IMR-90 (cell line): ENCODE data around the gene SUPT20HL2. TPM values are rescaled to one million over a fixed set of nuclear protein-coding genes. Genes with fewer than 3 reads are reported as not detected.

Experiments used
- ATAC-seq: fragments of 200-7000 bp; cut with Tn5 transposase; 2 replicates; pipeline ENCODE4 v1.9.1; 2020; ENCODE audit warnings: low read depth, mild to moderate bottlenecking, moderate library complexity
- BruUV-seq: library from RNA; stranded (reverse); fragments of 400-500 nt; replicated peaks from 2 replicates; lab custom pipeline; 2021; lab: Mats Ljungman, UMichigan
- CTCF ChIA-PET: fragments of 300-600 bp; formaldehyde crosslinking; extraction: SDS; loops from one replicate; lab custom pipeline; 2021; ENCODE audit warnings: antibody characterized with exemption; lab: Yijun Ruan, JAX
- POLR2A ChIA-PET: fragments of 300-600 bp; sonication (Branson Sonifier 250); formaldehyde crosslinking; loops from one replicate; lab custom pipeline; 2022; ENCODE audit warnings: antibody characterized with exemption; ENCODE audit not compliant: unreplicated experiment; lab: Charles Lee
- DNase-seq: peaks from one replicate; pipeline ENCODE4 v3.0.0; 2013
- H2AFZ ChIP-seq: replicated peaks from 2 replicates; pipeline ENCODE3; 2013; ENCODE audit warnings: low read length, mild to moderate bottlenecking; ENCODE audit not compliant: poor library complexity
- H2AK5ac ChIP-seq: 2 replicates; pipeline ENCODE4 v1.6.1; 2013; ENCODE audit warnings: low read depth, low read length, inconsistent platforms
- H2AK9ac ChIP-seq: replicated peaks from 2 replicates; pipeline ENCODE3; 2013; ENCODE audit warnings: mild to moderate bottlenecking, low read depth, low read length, moderate library complexity; ENCODE audit not compliant: poor library complexity
- H2BK120ac ChIP-seq: 2 replicates; pipeline ENCODE4 v1.6.1; 2013; ENCODE audit warnings: low read depth, low read length, inconsistent platforms
- H2BK15ac ChIP-seq: 3 replicates; pipeline ENCODE4 v1.6.1; 2013; ENCODE audit warnings: low read depth, low read length, inconsistent platforms
- H2BK20ac ChIP-seq: 2 replicates; pipeline ENCODE4 v1.6.1; 2013; ENCODE audit warnings: low read depth, mild to moderate bottlenecking, inconsistent platforms, low read length, moderate library complexity
- H2BK5ac ChIP-seq: 2 replicates; pipeline ENCODE4 v1.6.1; 2013; ENCODE audit warnings: mild to moderate bottlenecking, low read depth, low read length, inconsistent platforms; ENCODE audit not compliant: poor library complexity, severe bottlenecking
- H3K14ac ChIP-seq: replicated peaks from 2 replicates; pipeline ENCODE4 v1.6.1; 2013; ENCODE audit warnings: low read depth, low read length, inconsistent platforms
- H3K18ac ChIP-seq: 2 replicates; pipeline ENCODE4 v1.6.1; 2013; ENCODE audit warnings: low read depth, low read length, control low read depth
- H3K23ac ChIP-seq: 2 replicates; pipeline ENCODE4 v1.6.1; 2013; ENCODE audit warnings: low read depth, low read length, inconsistent platforms
- H3K27ac ChIP-seq: 2 replicates; pipeline ENCODE4 v1.5.1; 2013; ENCODE audit warnings: mild to moderate bottlenecking, control low read depth, low read length; ENCODE audit not compliant: insufficient read depth
- H3K27me3 ChIP-seq: 2 replicates; pipeline ENCODE4 v1.6.1; 2013; ENCODE audit warnings: low read length; ENCODE audit not compliant: control insufficient read depth, insufficient read depth
- H3K36me3 ChIP-seq: 2 replicates; pipeline ENCODE4 v1.6.1; 2013; ENCODE audit warnings: low read length, mixed read lengths; ENCODE audit not compliant: control insufficient read depth, insufficient read depth
- H3K4ac ChIP-seq: 2 replicates; pipeline ENCODE4 v1.6.1; 2013; ENCODE audit warnings: low read depth, low read length, inconsistent platforms
- H3K4me1 ChIP-seq: 2 replicates; pipeline ENCODE4 v1.6.1; 2013; ENCODE audit warnings: low read length, mixed read lengths; ENCODE audit not compliant: control insufficient read depth, insufficient read depth
- H3K4me2 ChIP-seq: 2 replicates; pipeline ENCODE4 v1.6.1; 2013; ENCODE audit warnings: low read depth, mild to moderate bottlenecking, control low read depth, low read length, moderate library complexity
- H3K4me3 ChIP-seq: 2 replicates; pipeline ENCODE4 v1.5.1; 2013; ENCODE audit warnings: low read depth, mild to moderate bottlenecking, control low read depth, low read length, moderate library complexity; ENCODE audit not compliant: insufficient read depth
- H3K56ac ChIP-seq: 2 replicates; pipeline ENCODE4 v1.6.1; 2013; ENCODE audit warnings: low read length, inconsistent platforms; ENCODE audit not compliant: insufficient read depth; ENCODE audit errors: extremely low read depth
- H3K79me1 ChIP-seq, 2 experiments: 2 replicates each; pipeline ENCODE4 v1.6.1; 2013; ENCODE audit warnings: low read length in 2 of 2, inconsistent platforms in 1 of 2, low read depth in 1 of 2
- H3K9ac ChIP-seq: 2 replicates; pipeline ENCODE4 v1.6.1; 2013; ENCODE audit warnings: low read depth, low read length, control low read depth
- H3K9me1 ChIP-seq: 2 replicates; pipeline ENCODE4 v1.6.1; 2013; ENCODE audit warnings: low read length, inconsistent platforms; ENCODE audit not compliant: insufficient read depth
- H3K9me3 ChIP-seq: 2 replicates; pipeline ENCODE4 v1.6.1; 2013; ENCODE audit warnings: low read length; ENCODE audit not compliant: control insufficient read depth, insufficient read depth
- H4K20me1 ChIP-seq: 2 replicates; pipeline ENCODE4 v1.6.1; 2013; ENCODE audit warnings: low read length, inconsistent platforms; ENCODE audit not compliant: insufficient read depth
- H4K5ac ChIP-seq: 2 replicates; pipeline ENCODE4 v1.6.1; 2013; ENCODE audit warnings: mild to moderate bottlenecking, low read depth, low read length, control low read depth
- H4K8ac ChIP-seq, 2 experiments: 2 replicates each; pipeline ENCODE4 v1.6.1; 2013; ENCODE audit warnings: low read depth in 2 of 2, low read length in 2 of 2, control low read depth in 1 of 2, inconsistent platforms in 1 of 2
- H4K91ac ChIP-seq: 2 replicates; pipeline ENCODE4 v1.6.1; 2013; ENCODE audit warnings: low read depth, low read length, inconsistent platforms; ENCODE audit not compliant: insufficient read depth
- BHLHE40 ChIP-seq: fragments of 150-350 bp; IDR thresholded peaks from 2 replicates; pipeline ENCODE4 v1.6.1; 2016; ENCODE audit warnings: mild to moderate bottlenecking, low read depth, low read length
- ELK1 ChIP-seq: fragments of 150-350 bp; IDR thresholded peaks from 2 replicates; pipeline ENCODE4 v1.6.1; 2016; ENCODE audit warnings: low read depth, mild to moderate bottlenecking, low read length, moderate library complexity, borderline replicate concordance
- MAFK ChIP-seq: IDR thresholded peaks from 2 replicates; pipeline ENCODE4 v1.6.1; 2012; ENCODE audit warnings: low read depth, low read length, improper control_type of control experiment
- SMC3 ChIP-seq: fragments of 150-350 bp; IDR thresholded peaks from 2 replicates; pipeline ENCODE4 v1.6.1; 2016; ENCODE audit warnings: low read depth, mild to moderate bottlenecking, antibody characterized with exemption, low read length, moderate library complexity
- WGBS, 2 experiments: methylation state at CpG; one replicate each; pipeline versions ENCODE4 v1.1.5 to v1.1.7; 2013; ENCODE audit warnings: missing lambda C conversion rate in 2 of 2; ENCODE audit not compliant: insufficient read length in 1 of 2; ENCODE audit errors: extremely low coverage in 2 of 2; 5-methylcytosine and 5-hydroxymethylcytosine counted together
- dilution Hi-C: fragments of 300-500 bp; cut with HindIII; formaldehyde crosslinking; loops from one replicate; pipeline ENCODE4 v1.14.3; 2018; ENCODE audit warnings: low sequenced_read_pairs; ENCODE audit not compliant: unreplicated experiment
- in situ Hi-C: fragments of 300-500 bp; cut with MboI; formaldehyde crosslinking; loops from 3 replicates; pipeline ENCODE4 v1.14.3; 2019; ENCODE audit warnings: low sequenced_read_pairs, inconsistent platforms, mixed read lengths
- intact Hi-C: fragments of 100-400 bp; cut with micrococcal nuclease; formaldehyde crosslinking; loops from 2 replicates; pipeline ENCODE4 v1.10.0; 2022
- polyA plus RNA-seq, 3 experiments: library from polyadenylated mRNA; depleted of rRNA; stranded (reverse); fragments of >200 nt; gene quantifications; 2 replicates each; pipeline ENCODE4 v1.2.3, GENCODE V29; 2012; ENCODE audit warnings: low replicate concordance in 1 of 3
- total RNA-seq: library from RNA; depleted of rRNA; stranded (reverse); fragments of >200 nt; gene quantifications from 2 replicates; pipeline ENCODE4 v1.2.3, GENCODE V29; 2012

Gene SUPT20HL2
- total and polyA plus RNA-seq, 2 of the 4 experiments (the other 2 are of a cell fraction): not detected

GRCh38 chrX:24333371-24333770, 19.5 kb upstream of the SUPT20HL2 start:
- H2AK9ac ChIP-seq: no peak overlapping the region
- H3K4ac ChIP-seq: no peak overlapping the region
- DNase-seq (no peak), ATAC-seq (no peak)
- no peak for TF ChIP-seq SMC3
- no peak for TF ChIP-seq MAFK
- no peak for TF ChIP-seq ELK1
- TF ChIP-seq BHLHE40: no peak
- H2BK20ac ChIP-seq: no peak overlapping the region
- no peak overlapping the region for H3K4me3 ChIP-seq
- no peaks in the 10 kb centered on the region for H3K79me1 ChIP-seq
- ChIA-PET POLR2A (no interaction called here), CTCF (interaction anchor here (0.6 to 0.7 kb wide), 2 partner anchors 14 to 226 kb away, joined by 3 read pairs; no protein-coding TSS in a partner anchor)
- no peak overlapping the region for H4K5ac ChIP-seq
- H2BK5ac ChIP-seq: no peak overlapping the region
- H4K8ac ChIP-seq: no peak overlapping the region
- no peak overlapping the region for H2BK15ac ChIP-seq
- H3K9me1 ChIP-seq: no peaks in the 10 kb centered on the region; the same call in 1 of the 2 replicates
- no peaks in the 10 kb centered on the region for H3K4me1 ChIP-seq
- no peak overlapping the region for H3K14ac ChIP-seq
- in situ Hi-C loops: no loop called here
- H4K91ac ChIP-seq: no peak overlapping the region
- no peak overlapping the region for H3K18ac ChIP-seq
- WGBS, 2 experiments: no CpG with 5 or more reads among the region's 1 CpG
- H3K36me3 ChIP-seq: no peaks in the 10 kb centered on the region
- intact Hi-C loops: no loop called here
- no peaks in the 10 kb centered on the region for H3K9me3 ChIP-seq
- H3K23ac ChIP-seq: no peak overlapping the region
- no peak overlapping the region for H2AK5ac ChIP-seq
- no peak overlapping the region for H3K27ac ChIP-seq
- BruUV-seq: no TSS peak
- H4K20me1 ChIP-seq: no peaks in the 10 kb centered on the region
- no peak overlapping the region for H2AFZ ChIP-seq
- no peak overlapping the region for H3K9ac ChIP-seq
- peaks cover 3% of the 10 kb centered on the region; the same call in 1 of the 2 replicates for H3K27me3 ChIP-seq
- dilution Hi-C loops: no loop called here
- H3K4me2 ChIP-seq: no peak overlapping the region
- no peak overlapping the region for H2BK120ac ChIP-seq
- H3K56ac ChIP-seq: no peak overlapping the region
